Panc1 (cell line): Measurements from ENCODE around the gene TSPAN2. TPM values are rescaled to one million over a fixed set of nuclear protein-coding genes. Genes with fewer than 3 reads are reported as not detected.

Experiments used
- ATAC-seq: fragments of 200-7000 bp; cut with Tn5 transposase; 2 replicates; pipeline ENCODE4 v1.9.1; 2020; ENCODE audit warnings: mild to moderate bottlenecking, moderate library complexity
- BruUV-seq: library from RNA; stranded (reverse); fragments of 400-500 nt; replicated peaks from 2 replicates; lab custom pipeline; 2021; lab: Mats Ljungman, UMichigan
- CTCF ChIA-PET: fragments of 300-600 bp; sonication (Branson Sonifier 250); formaldehyde crosslinking; loops from one replicate; lab custom pipeline; 2022; ENCODE audit warnings: antibody characterized with exemption; lab: Charles Lee
- POLR2A ChIA-PET: fragments of 300-600 bp; sonication (Branson Sonifier 250); formaldehyde crosslinking; loops from one replicate; lab custom pipeline; 2022; ENCODE audit warnings: antibody characterized with exemption; lab: Charles Lee
- DNase-seq: peaks from one replicate; pipeline ENCODE4 v3.0.0-alpha.2; 2010; ENCODE audit warnings: low read depth, low spot score
- H3K27ac ChIP-seq: 2 replicates; pipeline ENCODE4 v1.5.1; 2011; ENCODE audit warnings: mild to moderate bottlenecking, low read length, inconsistent platforms
- H3K27me3 ChIP-seq: fragments of 200-500 bp; sonication (Bioruptor generic); 2 replicates; pipeline ENCODE4 v1.6.0; 2014; ENCODE audit warnings: low read length, inconsistent platforms; ENCODE audit not compliant: control insufficient read depth, insufficient read depth
- H3K36me3 ChIP-seq: fragments of 200-500 bp; sonication (Bioruptor generic); 2 replicates; pipeline ENCODE4 v1.5.1; 2014; ENCODE audit warnings: inconsistent platforms, mild to moderate bottlenecking, low read length, moderate library complexity; ENCODE audit not compliant: control insufficient read depth, insufficient read depth
- H3K4me1 ChIP-seq: 2 replicates; pipeline ENCODE4 v1.5.1; 2011; ENCODE audit warnings: inconsistent platforms, mild to moderate bottlenecking, low read length, moderate library complexity; ENCODE audit not compliant: control insufficient read depth, insufficient read depth
- H3K4me3 ChIP-seq, 2 experiments: 2 replicates each; pipeline ENCODE4 v1.5.1; 2011 to 2012; ENCODE audit warnings: low read depth in 2 of 2, low read length in 2 of 2, mild to moderate bottlenecking in 2 of 2, inconsistent platforms in 1 of 2, moderate library complexity in 1 of 2
- H3K9me3 ChIP-seq: fragments of 200-500 bp; sonication (Bioruptor generic); 2 replicates; pipeline ENCODE4 v1.5.1; 2014; ENCODE audit warnings: low read depth, mild to moderate bottlenecking, inconsistent platforms, low read length, moderate library complexity; ENCODE audit not compliant: control insufficient read depth, insufficient read depth
- POLR2AphosphoS5 ChIP-seq: IDR thresholded peaks from 2 replicates; pipeline ENCODE4 v1.6.1; 2012; ENCODE audit warnings: mild to moderate bottlenecking, low read depth, low read length, moderate library complexity
- SIN3A ChIP-seq: IDR thresholded peaks from 2 replicates; pipeline ENCODE4 v1.6.1; 2012; ENCODE audit warnings: low read depth, mild to moderate bottlenecking, low read length, moderate library complexity, borderline replicate concordance; ENCODE audit not compliant: insufficient read depth
- TCF7L2 ChIP-seq: IDR thresholded peaks from 2 replicates; pipeline ENCODE4 v1.6.1; 2011; ENCODE audit warnings: mild to moderate bottlenecking, low read depth, low read length, inconsistent platforms
- in situ Hi-C: cut with HindIII; loops from 2 replicates; pipeline ENCODE4 v1.10.0; 2016; ENCODE audit warnings: low sequenced_read_pairs, low pct_unique_long_range_greater_than_20kb
- intact Hi-C: fragments of 100-400 bp; cut with micrococcal nuclease; formaldehyde crosslinking; loops from one replicate; pipeline ENCODE4 v1.10.0; 2022; ENCODE audit not compliant: unreplicated experiment
- total RNA-seq: library from RNA; stranded (reverse); gene quantifications from one replicate; pipeline ENCODE4 v1.2.1, GENCODE V29; 2021; ENCODE audit not compliant: unreplicated experiment
- TF ChIP-seq, protein P1 (sequence below), 2 experiments: IDR thresholded peaks; 2 replicates each; pipeline ENCODE4 v1.6.1; 2011 to 2012; ENCODE audit warnings: low read depth in 2 of 2, control low read depth in 1 of 2, low read length in 1 of 2, mild to moderate bottlenecking in 1 of 2, moderate library complexity in 1 of 2; ENCODE audit not compliant: insufficient read depth in 1 of 2
- TF ChIP-seq, protein P2 (sequence below): fragments of 450-650 bp; IDR thresholded peaks from 2 replicates; pipeline ENCODE4 v1.5.1; 2017; ENCODE audit warnings: mild to moderate bottlenecking

Gene TSPAN2
- total RNA-seq, 1 experiment from 2014 or later, result not detected

DNA sequence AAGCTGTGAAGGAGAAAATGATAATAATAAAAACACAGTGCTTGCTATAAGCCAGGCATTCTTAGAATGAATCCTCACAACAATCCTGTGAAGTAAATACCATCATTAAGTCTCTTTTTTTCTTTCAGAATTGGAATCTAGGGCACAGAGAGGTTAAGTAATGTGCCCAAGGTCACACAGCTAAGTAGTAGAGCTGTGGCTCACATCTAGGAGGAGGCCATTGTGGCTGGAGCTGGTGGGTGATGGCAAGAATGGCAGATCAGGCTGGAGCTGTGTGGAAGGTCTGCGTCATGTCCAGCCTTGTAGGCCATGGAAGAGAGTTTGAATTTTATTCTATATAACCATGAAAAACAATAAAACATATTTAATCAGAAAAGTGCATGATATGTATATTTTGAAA, 38.2 kb upstream of the TSPAN2 start:
- no peak overlapping the region for H3K4me3 ChIP-seq
- no peaks in the 10 kb centered on the region for H3K4me1 ChIP-seq
- no TSS peak for BruUV-seq
- POLR2A ChIA-PET, result no interaction called here
- TF ChIP-seq SIN3A (no peak), POLR2AphosphoS5 (no peak), TCF7L2 (no peak)
- TF ChIP-seq, protein P1, sequence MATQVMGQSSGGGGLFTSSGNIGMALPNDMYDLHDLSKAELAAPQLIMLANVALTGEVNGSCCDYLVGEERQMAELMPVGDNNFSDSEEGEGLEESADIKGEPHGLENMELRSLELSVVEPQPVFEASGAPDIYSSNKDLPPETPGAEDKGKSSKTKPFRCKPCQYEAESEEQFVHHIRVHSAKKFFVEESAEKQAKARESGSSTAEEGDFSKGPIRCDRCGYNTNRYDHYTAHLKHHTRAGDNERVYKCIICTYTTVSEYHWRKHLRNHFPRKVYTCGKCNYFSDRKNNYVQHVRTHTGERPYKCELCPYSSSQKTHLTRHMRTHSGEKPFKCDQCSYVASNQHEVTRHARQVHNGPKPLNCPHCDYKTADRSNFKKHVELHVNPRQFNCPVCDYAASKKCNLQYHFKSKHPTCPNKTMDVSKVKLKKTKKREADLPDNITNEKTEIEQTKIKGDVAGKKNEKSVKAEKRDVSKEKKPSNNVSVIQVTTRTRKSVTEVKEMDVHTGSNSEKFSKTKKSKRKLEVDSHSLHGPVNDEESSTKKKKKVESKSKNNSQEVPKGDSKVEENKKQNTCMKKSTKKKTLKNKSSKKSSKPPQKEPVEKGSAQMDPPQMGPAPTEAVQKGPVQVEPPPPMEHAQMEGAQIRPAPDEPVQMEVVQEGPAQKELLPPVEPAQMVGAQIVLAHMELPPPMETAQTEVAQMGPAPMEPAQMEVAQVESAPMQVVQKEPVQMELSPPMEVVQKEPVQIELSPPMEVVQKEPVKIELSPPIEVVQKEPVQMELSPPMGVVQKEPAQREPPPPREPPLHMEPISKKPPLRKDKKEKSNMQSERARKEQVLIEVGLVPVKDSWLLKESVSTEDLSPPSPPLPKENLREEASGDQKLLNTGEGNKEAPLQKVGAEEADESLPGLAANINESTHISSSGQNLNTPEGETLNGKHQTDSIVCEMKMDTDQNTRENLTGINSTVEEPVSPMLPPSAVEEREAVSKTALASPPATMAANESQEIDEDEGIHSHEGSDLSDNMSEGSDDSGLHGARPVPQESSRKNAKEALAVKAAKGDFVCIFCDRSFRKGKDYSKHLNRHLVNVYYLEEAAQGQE (IDR thresholded peaks at IDR 0.05; ENCODE audit: insufficient read depth in 1 of 2, low read depth in 2 of 2, low read length in 1 of 2), result no peak
- TF ChIP-seq, protein P2, sequence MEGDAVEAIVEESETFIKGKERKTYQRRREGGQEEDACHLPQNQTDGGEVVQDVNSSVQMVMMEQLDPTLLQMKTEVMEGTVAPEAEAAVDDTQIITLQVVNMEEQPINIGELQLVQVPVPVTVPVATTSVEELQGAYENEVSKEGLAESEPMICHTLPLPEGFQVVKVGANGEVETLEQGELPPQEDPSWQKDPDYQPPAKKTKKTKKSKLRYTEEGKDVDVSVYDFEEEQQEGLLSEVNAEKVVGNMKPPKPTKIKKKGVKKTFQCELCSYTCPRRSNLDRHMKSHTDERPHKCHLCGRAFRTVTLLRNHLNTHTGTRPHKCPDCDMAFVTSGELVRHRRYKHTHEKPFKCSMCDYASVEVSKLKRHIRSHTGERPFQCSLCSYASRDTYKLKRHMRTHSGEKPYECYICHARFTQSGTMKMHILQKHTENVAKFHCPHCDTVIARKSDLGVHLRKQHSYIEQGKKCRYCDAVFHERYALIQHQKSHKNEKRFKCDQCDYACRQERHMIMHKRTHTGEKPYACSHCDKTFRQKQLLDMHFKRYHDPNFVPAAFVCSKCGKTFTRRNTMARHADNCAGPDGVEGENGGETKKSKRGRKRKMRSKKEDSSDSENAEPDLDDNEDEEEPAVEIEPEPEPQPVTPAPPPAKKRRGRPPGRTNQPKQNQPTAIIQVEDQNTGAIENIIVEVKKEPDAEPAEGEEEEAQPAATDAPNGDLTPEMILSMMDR, result no peak
- no peaks in the 10 kb centered on the region for H3K27me3 ChIP-seq
- H3K27ac ChIP-seq, result no peak overlapping the region
- no peaks in the 10 kb centered on the region for H3K9me3 ChIP-seq
- CTCF ChIA-PET, result no interaction called here
- in situ Hi-C loops (no loop called here), intact Hi-C loops (no loop called here)
- H3K36me3 ChIP-seq, result no peaks in the 10 kb centered on the region
- DNase-seq, result no peak
- no peak for ATAC-seq

DNA sequence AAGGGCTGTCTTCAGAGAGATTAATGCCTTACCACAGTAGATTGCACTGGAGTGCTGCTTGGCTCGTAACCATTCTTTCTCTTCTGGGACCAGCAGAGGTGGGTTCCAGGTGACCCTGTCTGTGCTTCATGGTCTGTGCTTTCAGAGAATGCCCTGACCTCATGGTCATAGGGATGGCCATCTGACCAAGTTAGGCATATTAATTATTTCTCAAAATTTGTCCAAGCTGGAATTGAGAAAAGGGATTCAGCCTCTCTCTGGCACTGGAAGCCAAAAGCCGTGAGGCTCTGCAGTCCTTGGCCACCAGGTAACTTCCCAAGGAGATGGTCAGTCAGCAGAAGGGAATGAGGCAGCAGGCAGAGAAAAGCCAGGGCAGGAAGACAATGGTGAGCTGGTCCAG, 37.2 kb upstream of the TSPAN2 start:
- intact Hi-C loops (no loop called here), in situ Hi-C loops (no loop called here)
- ChIA-PET POLR2A (no interaction called here), CTCF (no interaction called here)
- no peak for DNase-seq
- H3K27ac ChIP-seq, result no peak overlapping the region
- H3K36me3 ChIP-seq, result no peaks in the 10 kb centered on the region
- no peaks in the 10 kb centered on the region for H3K4me1 ChIP-seq
- TF ChIP-seq, protein P2, result no peak
- TF ChIP-seq POLR2AphosphoS5, result no peak
- TF ChIP-seq, protein P1 (IDR thresholded peaks at IDR 0.05; ENCODE audit: insufficient read depth in 1 of 2, low read depth in 2 of 2, low read length in 1 of 2), result no peak
- no peak for TF ChIP-seq SIN3A
- TF ChIP-seq TCF7L2, result no peak
- H3K4me3 ChIP-seq, result no peak overlapping the region
- H3K9me3 ChIP-seq, result peaks cover 3% of the 10 kb centered on the region; the same call in 1 of the 2 replicates
- no peak for ATAC-seq
- H3K27me3 ChIP-seq, result no peaks in the 10 kb centered on the region
- BruUV-seq, result no TSS peak
